Measurements from ENCODE around the gene COQ10A. TPM values are rescaled to one million over a fixed set of nuclear protein-coding genes. Genes with fewer than 3 reads are reported as not detected.
"Not testable (repeated sequence)": the region's sequence is repeated elsewhere in the genome, so short reads cannot be mapped to it uniquely, and the experiment has no call there.

The COQ10A gene
- total RNA-seq, 1 donor from 2014 or later, result 23.6 TPM

- peaks cover 6% of the 10 kb centered on the region for H3K36me3 Mint-ChIP-seq (ENCODE audit: insufficient read depth)
- H3K9me3 Mint-ChIP-seq (ENCODE audit: low read depth), result no peaks in the 10 kb centered on the region
- peaks cover 10% of the 10 kb centered on the region for H3K4me1 Mint-ChIP-seq (ENCODE audit: low read depth)
- DNase-seq (ENCODE audit: low spot score, unreplicated experiment), result no peak
- peak overlapping the region; percentile 90 for H3K4me3 Mint-ChIP-seq (ENCODE audit: low read depth)
- no peak overlapping the region for H3K27ac Mint-ChIP-seq
- no peak for TF ChIP-seq CTCF (IDR thresholded peaks at IDR 0.05; ENCODE audit: unreplicated experiment)
- H3K27me3 Mint-ChIP-seq, result no peaks in the 10 kb centered on the region
These were observed 815 bp downstream of the COQ10A start for GRCh38 chr12:56267443-56268071.

DNA sequence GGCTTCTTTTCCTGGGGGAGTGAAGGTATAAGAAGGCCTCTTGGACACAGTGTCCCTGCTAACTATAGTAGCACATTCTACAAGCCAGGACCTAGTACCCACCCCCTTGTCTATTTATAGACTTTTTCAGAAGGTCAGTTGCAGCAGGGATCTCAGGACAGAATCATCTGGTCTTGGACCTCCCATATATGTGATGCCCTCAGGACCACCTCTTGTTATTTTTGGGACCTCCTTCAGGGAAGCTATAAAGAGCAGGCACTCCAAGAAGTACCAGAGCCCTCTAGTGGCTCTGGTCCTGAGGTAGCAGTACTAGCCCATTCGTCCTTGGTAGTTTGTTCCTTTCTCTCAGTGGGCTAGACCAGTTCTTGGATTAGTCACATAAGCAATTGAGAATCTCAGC is 4.3 kb downstream of the COQ10A start:
- Mint-ChIP-seq H3K9me3 (ENCODE audit: low read depth) (no peaks in the 10 kb centered on the region), H3K27me3 (no peaks in the 10 kb centered on the region), H3K27ac (no peak overlapping the region), H3K4me1 (ENCODE audit: low read depth) (peaks cover 10% of the 10 kb centered on the region), H3K36me3 (ENCODE audit: insufficient read depth) (peaks cover 19% of the 10 kb centered on the region), H3K4me3 (ENCODE audit: low read depth) (no peak overlapping the region)
- DNase-seq (ENCODE audit: low spot score, unreplicated experiment), result no peak
- TF ChIP-seq CTCF (IDR thresholded peaks at IDR 0.05; ENCODE audit: unreplicated experiment), result peak; percentile 38

GRCh38 chr12:56272468-56272867 is 5.7 kb downstream of the COQ10A start:
- not testable (repeated sequence) for H3K9me3 Mint-ChIP-seq (ENCODE audit: low read depth); H3K4me3 Mint-ChIP-seq (ENCODE audit: low read depth); H3K27ac Mint-ChIP-seq; H3K27me3 Mint-ChIP-seq; DNase-seq (ENCODE audit: low spot score, unreplicated experiment); H3K4me1 Mint-ChIP-seq (ENCODE audit: low read depth)
- H3K36me3 Mint-ChIP-seq (ENCODE audit: insufficient read depth), result peaks cover 19% of the 10 kb centered on the region

DNA sequence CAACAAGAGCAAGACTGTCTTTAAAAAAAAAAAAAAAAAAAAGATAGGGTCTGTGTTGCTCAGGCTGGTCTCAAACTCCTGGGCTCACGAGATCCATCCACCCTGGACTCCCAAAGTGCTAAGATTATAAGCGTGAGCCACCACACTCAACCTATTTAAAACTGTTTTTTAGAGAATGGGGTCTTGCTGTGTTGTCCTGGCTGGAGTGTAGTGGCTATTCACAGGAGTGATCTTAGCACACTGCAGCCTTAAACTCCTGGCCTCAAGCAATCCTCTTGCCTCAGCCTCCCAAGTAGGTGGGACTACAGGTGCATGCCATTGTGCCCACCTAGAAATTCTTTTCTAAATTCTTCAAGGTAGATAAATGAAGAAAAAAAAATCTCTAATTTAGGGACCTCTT is 7.6 kb downstream of the COQ10A start:
- no peak overlapping the region for H3K27ac Mint-ChIP-seq
- peaks cover 19% of the 10 kb centered on the region for H3K36me3 Mint-ChIP-seq (ENCODE audit: insufficient read depth)
- no peak overlapping the region for H3K4me3 Mint-ChIP-seq (ENCODE audit: low read depth)
- TF ChIP-seq CTCF (IDR thresholded peaks at IDR 0.05; ENCODE audit: unreplicated experiment), result no peak
- H3K9me3 Mint-ChIP-seq (ENCODE audit: low read depth), result no peaks in the 10 kb centered on the region
- DNase-seq (ENCODE audit: low spot score, unreplicated experiment), result no peak
- no peaks in the 10 kb centered on the region for H3K4me1 Mint-ChIP-seq (ENCODE audit: low read depth)
- H3K27me3 Mint-ChIP-seq, result no peaks in the 10 kb centered on the region

- Mint-ChIP-seq H3K4me3 (ENCODE audit: low read depth) (no peak overlapping the region), H3K36me3 (ENCODE audit: insufficient read depth) (peaks cover 26% of the 10 kb centered on the region), H3K27me3 (no peaks in the 10 kb centered on the region), H3K9me3 (ENCODE audit: low read depth) (no peaks in the 10 kb centered on the region), H3K27ac (no peak overlapping the region), H3K4me1 (ENCODE audit: low read depth) (no peaks in the 10 kb centered on the region)
- DNase-seq (ENCODE audit: low spot score, unreplicated experiment), result no peak
- no peak for TF ChIP-seq CTCF (IDR thresholded peaks at IDR 0.05; ENCODE audit: unreplicated experiment)
These were observed 12.2 kb downstream of the COQ10A start for GRCh38 chr12:56278905-56279304.

GRCh38 chr12:56280849-56281248 is 14.1 kb downstream of the COQ10A start:
- DNase-seq (ENCODE audit: low spot score, unreplicated experiment), result no peak
- H3K9me3 Mint-ChIP-seq (ENCODE audit: low read depth), result no peaks in the 10 kb centered on the region
- no peak overlapping the region for H3K27ac Mint-ChIP-seq
- no peak overlapping the region for H3K4me3 Mint-ChIP-seq (ENCODE audit: low read depth)
- H3K4me1 Mint-ChIP-seq (ENCODE audit: low read depth), result peaks cover under 1% of the 10 kb centered on the region
- TF ChIP-seq CTCF (IDR thresholded peaks at IDR 0.05; ENCODE audit: unreplicated experiment), result no peak
- H3K36me3 Mint-ChIP-seq (ENCODE audit: insufficient read depth), result peaks cover 22% of the 10 kb centered on the region
- no peaks in the 10 kb centered on the region for H3K27me3 Mint-ChIP-seq

Measured in progenitor cell of endocrine pancreas (in vitro differentiated cells).